Measurements from ENCODE around the gene PAH. TPM values are rescaled to one million over a fixed set of nuclear protein-coding genes. Genes with fewer than 3 reads are reported as not detected.

The PAH gene
- total and polyA plus RNA-seq, 2 of the 13 experiments (the other 11 are each of a cell fraction or from before 2014, with no cell fraction given) = 192 to 451 TPM

- peaks cover 7 to 8% of the 10 kb centered on the region in 2 experiments for H3K36me3 ChIP-seq (replicated peaks in 1 of 2; ENCODE audit: control insufficient read depth in 1 of 2, insufficient read depth in 2 of 2, low read length in 2 of 2)
- BruUV-seq (replicated peaks) = no TSS peak
- H2AFZ ChIP-seq (ENCODE audit: low read length) = no peak overlapping the region
- H3K79me2 ChIP-seq (ENCODE audit: insufficient read depth, low read length) = peaks cover 91% of the 10 kb centered on the region
- H3K9ac ChIP-seq (ENCODE audit: insufficient read depth, low read depth, low read length) = peak overlapping the region; percentile 7; the same call in 1 of the 2 replicates
- intact Hi-C loops (cut with micrococcal nuclease; ENCODE audit: unreplicated experiment) (no loop called here), in situ Hi-C loops (cut with HindIII; ENCODE audit: extremely low pct_ligation_motif_present, low pct_unique_long_range_greater_than_20kb) (no loop called here)
- CTCF ChIA-PET (ENCODE audit: low intra/inter-chr PET ratio, low total read pairs) = no interaction called here
- no peak for FAIRE-seq
- peak overlapping the region; percentile 96 for H3K27ac ChIP-seq (ENCODE audit: extremely low read length, insufficient read depth, low read length)
- H3K9me3 ChIP-seq (ENCODE audit: low read length) = no peaks in the 10 kb centered on the region
- TF ChIP-seq NFE2L2 (IDR thresholded peaks at IDR 0.05; ENCODE audit: low read length) (peak; percentile 56), ZBTB10 (CRISPR knock-in tag; IDR thresholded peaks at IDR 0.05; ENCODE audit: borderline replicate concordance) (no peak)
- POLR2A ChIA-PET = interaction anchor here (1.1 to 4.8 kb wide), 3 partner anchors 14 to 22 kb away, joined by 4 to 60 read pairs (median 7); partner anchors contain the start of gene PAH
- no peaks in the 10 kb centered on the region for H4K20me1 ChIP-seq (ENCODE audit: insufficient read depth, low read length)
- ATAC-seq = no peak
- H3K4me1 ChIP-seq (ENCODE audit: insufficient read depth, low read length) = peaks cover 92% of the 10 kb centered on the region
- no peak for DNase-seq (ENCODE audit: low spot score)
- WGBS (ENCODE audit: low lambda C conversion rate) = 71% methylated on average over 3 of the region's 3 CpGs
- no peak overlapping the region for H3K4me3 ChIP-seq (replicated peaks in 1 of 3; ENCODE audit: insufficient read depth in 1 of 3, low read depth in 2 of 3, low read length in 3 of 3)
- H3K27me3 ChIP-seq (ENCODE audit: control insufficient read depth in 1 of 2, insufficient read depth in 2 of 2, low read length in 2 of 2) = no peaks in the 10 kb centered on the region
- H3K4me2 ChIP-seq (ENCODE audit: low read depth, low read length) = 0 out of 2 replicates have a peak overlapping the region, but pooled peaks have one; percentile 15
Measured at GRCh38 chr12:102905229-102905628, 11.8 kb downstream of the PAH start.

- FAIRE-seq (peak; percentile 95), ATAC-seq (peak; percentile 61), DNase-seq (ENCODE audit: low spot score) (peak; percentile 92)
- Histone ChIP-seq H2AFZ (ENCODE audit: low read length) (no peak overlapping the region), H3K4me1 (ENCODE audit: insufficient read depth, low read length) (peaks cover 100% of the 10 kb centered on the region), H4K20me1 (ENCODE audit: insufficient read depth, low read length) (no peaks in the 10 kb centered on the region), H3K27me3 (ENCODE audit: control insufficient read depth in 1 of 2, insufficient read depth in 2 of 2, low read length in 2 of 2) (no peaks in the 10 kb centered on the region), H3K4me3 (replicated peaks in 1 of 3; ENCODE audit: insufficient read depth in 1 of 3, low read depth in 2 of 3, low read length in 3 of 3) (no peak overlapping the region), H3K27ac (ENCODE audit: extremely low read length, insufficient read depth, low read length) (peak overlapping the region; percentile 96), H3K36me3 (replicated peaks in 1 of 2; ENCODE audit: control insufficient read depth in 1 of 2, insufficient read depth in 2 of 2, low read length in 2 of 2) (peaks cover 7 to 8% of the 10 kb centered on the region in 2 experiments), H3K79me2 (ENCODE audit: insufficient read depth, low read length) (peaks cover 79% of the 10 kb centered on the region), H3K9ac (ENCODE audit: insufficient read depth, low read depth, low read length) (peak overlapping the region; percentile 60), H3K9me3 (ENCODE audit: low read length) (no peaks in the 10 kb centered on the region), H3K4me2 (ENCODE audit: low read depth, low read length) (peak overlapping the region; percentile 21)
- 0% methylated on average over 1 of the region's 1 CpG for WGBS (ENCODE audit: low lambda C conversion rate)
- in situ Hi-C loops (cut with HindIII; ENCODE audit: extremely low pct_ligation_motif_present, low pct_unique_long_range_greater_than_20kb) = no loop called here
- POLR2A ChIA-PET = interaction anchor here (1.1 to 4.8 kb wide), 5 partner anchors 9 to 20 kb away, joined by 4 to 60 read pairs (median 10); partner anchors contain the start of gene PAH
- BruUV-seq (replicated peaks) = no TSS peak
- intact Hi-C loops (cut with micrococcal nuclease; ENCODE audit: unreplicated experiment) = no loop called here
- CTCF ChIA-PET (ENCODE audit: low intra/inter-chr PET ratio, low total read pairs) = no interaction called here
- peak; percentile 70; the same call in 1 of the 2 replicates for TF ChIP-seq HDAC1 (CRISPR knock-in tag; IDR thresholded peaks at IDR 0.05)
- TF ChIP-seq ZNF639 (CRISPR knock-in tag; conservative IDR thresholded peaks at IDR 0.05) = no peak
- TF ChIP-seq ASH2L (IDR thresholded peaks at IDR 0.05; ENCODE audit: insufficient read length, low read depth, low read length) = peak; percentile 61
- TF ChIP-seq WIZ (CRISPR knock-in tag; IDR thresholded peaks at IDR 0.05) = no peak
- TF ChIP-seq HMGXB3 (CRISPR knock-in tag; IDR thresholded peaks at IDR 0.05; ENCODE audit: borderline replicate concordance) = no peak
- TF ChIP-seq TBL1XR1 (IDR thresholded peaks at IDR 0.05; ENCODE audit: borderline replicate concordance, low read length, partially characterized antibody) = no peak
Measured at GRCh38 chr12:102903337-102904007, 13.6 kb downstream of the PAH start.

All from HepG2 (cell line).